PFSK-1 (cell line): ENCODE results near the gene CNTNAP2.

ENCODE experiments used
- FOXP2 ChIP-seq: optimal IDR thresholded peaks from 2 replicates; pipeline ENCODE3; 2011; ENCODE audit warnings: borderline replicate concordance, control low read depth, inconsistent platforms; ENCODE audit not compliant: insufficient read depth; ENCODE audit errors: extremely low read length, extremely low read depth
- POLR2AphosphoS5 ChIP-seq: IDR thresholded peaks from 2 replicates; pipeline ENCODE4 v1.6.1; 2012; ENCODE audit warnings: low read depth, mild to moderate bottlenecking, control low read depth, low read length, moderate library complexity
- REST ChIP-seq, 2 experiments: IDR thresholded peaks; 2 replicates each; pipeline versions ENCODE4 v1.6.1 to v1.8.0; 2011 to 2012; ENCODE audit warnings: low read depth in 2 of 2, low read length in 2 of 2, control low read depth in 1 of 2, inconsistent platforms in 1 of 2, mild to moderate bottlenecking in 1 of 2, moderate library complexity in 1 of 2; ENCODE audit not compliant: insufficient read depth in 1 of 2
- SIN3A ChIP-seq: IDR thresholded peaks from 2 replicates; pipeline ENCODE4 v1.6.1; 2012; ENCODE audit warnings: mild to moderate bottlenecking, low read length, moderate library complexity, borderline replicate concordance; ENCODE audit not compliant: insufficient read depth
- TAF1 ChIP-seq: IDR thresholded peaks from 2 replicates; pipeline ENCODE4 v1.6.1; 2012; ENCODE audit warnings: low read length, control low read depth, borderline replicate concordance; ENCODE audit not compliant: insufficient read depth

The CNTNAP2 gene

GRCh38 chr7:148391591-148391990 is 2275.0 kb downstream of the CNTNAP2 start:
- no peak for TF ChIP-seq FOXP2
- no peak for TF ChIP-seq SIN3A
- no peak for TF ChIP-seq TAF1
- TF ChIP-seq REST (IDR thresholded peaks at IDR 0.05; ENCODE audit: insufficient read depth in 1 of 2, low read depth in 2 of 2, low read length in 2 of 2) = no peak
- no peak for TF ChIP-seq POLR2AphosphoS5

DNA sequence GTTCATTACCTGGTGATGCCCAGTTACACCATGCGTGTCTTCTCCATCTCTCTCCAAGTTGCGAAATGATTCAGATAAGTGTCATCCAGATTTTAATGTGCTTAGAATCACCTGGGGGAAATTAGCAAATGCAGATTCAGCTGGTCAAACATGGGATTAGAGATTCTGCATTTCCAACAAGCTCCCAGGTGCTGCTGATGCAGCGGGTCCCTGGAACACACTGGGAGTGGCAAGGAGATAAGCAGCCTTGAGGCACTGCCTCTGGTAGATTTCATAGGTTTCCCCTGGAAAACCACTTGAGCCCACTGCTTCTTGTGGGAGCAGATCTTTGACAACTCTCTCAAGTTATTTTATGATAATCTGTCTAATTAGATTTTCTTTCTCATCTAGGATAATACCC is 2278.0 kb downstream of the CNTNAP2 start:
- TF ChIP-seq TAF1 (no peak), REST (IDR thresholded peaks at IDR 0.05; ENCODE audit: insufficient read depth in 1 of 2, low read depth in 2 of 2, low read length in 2 of 2) (no peak), POLR2AphosphoS5 (no peak), FOXP2 (no peak), SIN3A (no peak)

DNA sequence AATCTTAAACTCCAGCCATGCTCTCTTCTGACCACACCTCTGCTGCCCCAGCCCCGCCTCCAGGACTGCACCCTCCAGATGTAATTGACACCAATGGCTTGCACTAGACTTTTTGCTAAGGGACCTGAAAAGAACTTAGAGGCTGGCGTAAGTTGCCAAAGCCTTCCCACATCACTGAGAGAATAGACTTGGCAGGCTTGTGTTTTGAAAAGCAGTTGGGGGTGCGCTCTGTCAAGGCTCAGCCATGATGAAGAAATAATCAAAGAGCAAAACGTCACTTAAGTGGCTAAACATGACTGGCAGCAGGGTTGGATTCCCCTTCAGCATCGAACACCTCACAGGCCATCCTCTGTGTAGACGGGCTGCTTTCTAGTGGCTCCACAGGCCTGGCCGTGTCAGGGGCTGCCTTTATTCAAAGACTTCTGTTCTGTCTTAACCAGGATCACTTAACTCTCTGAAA is 2278.8 kb downstream of the CNTNAP2 start:
- TF ChIP-seq FOXP2 (no peak), SIN3A (no peak), TAF1 (no peak), REST (IDR thresholded peaks at IDR 0.05; ENCODE audit: insufficient read depth in 1 of 2, low read depth in 2 of 2, low read length in 2 of 2) (no peak), POLR2AphosphoS5 (no peak)

GRCh38 chr7:148395990-148396716 is 2279.6 kb downstream of the CNTNAP2 start:
- no peak for TF ChIP-seq SIN3A
- TF ChIP-seq POLR2AphosphoS5 = no peak

DNA sequence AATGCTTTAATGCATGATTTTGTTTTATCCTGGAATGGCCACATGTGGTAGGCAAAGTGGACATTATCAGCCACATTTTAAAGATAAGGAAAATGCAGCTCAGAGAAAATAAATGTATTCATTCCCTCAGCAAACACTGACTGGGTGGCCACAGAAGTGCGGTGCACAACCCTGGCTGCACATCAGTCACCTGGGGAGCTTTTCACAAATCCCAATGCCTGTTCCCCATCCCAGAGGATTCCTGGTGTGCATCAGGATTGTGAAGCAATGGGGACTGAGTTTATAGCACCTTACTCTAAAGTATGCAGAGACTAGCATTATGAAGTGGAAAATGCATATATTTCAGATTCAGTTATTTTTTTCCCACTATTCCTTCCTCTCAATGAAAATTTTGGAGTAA is 2280.5 kb downstream of the CNTNAP2 start:
- TF ChIP-seq SIN3A = no peak
- TF ChIP-seq FOXP2 = no peak
- no peak for TF ChIP-seq REST (IDR thresholded peaks at IDR 0.05; ENCODE audit: insufficient read depth in 1 of 2, low read depth in 2 of 2, low read length in 2 of 2)
- no peak for TF ChIP-seq TAF1
- no peak for TF ChIP-seq POLR2AphosphoS5
